Activated naive CD8-positive, alpha-beta T cell (primary cell): ENCODE data around the gene CCDC183.
"Not testable (repeated sequence)": the region's sequence is repeated elsewhere in the genome, so short reads cannot be mapped to it uniquely, and the experiment has no call there.

Experiments used
- H3K27ac Mint-ChIP-seq: one replicate; pipeline ENCODE4 v1.8.0; 2021; ENCODE audit warnings: mixed read lengths
- H3K27me3 Mint-ChIP-seq: one replicate; pipeline ENCODE4 v1.8.0; 2021; ENCODE audit warnings: mixed read lengths
- H3K36me3 Mint-ChIP-seq: one replicate; pipeline ENCODE4 v1.8.0; 2021; ENCODE audit warnings: mixed read lengths
- H3K4me1 Mint-ChIP-seq: one replicate; pipeline ENCODE4 v1.8.0; 2021; ENCODE audit warnings: low read depth, mixed read lengths
- H3K4me3 Mint-ChIP-seq: one replicate; pipeline ENCODE4 v1.8.0; 2021; ENCODE audit warnings: mild to moderate bottlenecking, mixed read lengths
- H3K9me3 Mint-ChIP-seq: one replicate; pipeline ENCODE4 v1.8.0; 2021; ENCODE audit warnings: low read depth, mixed read lengths

The CCDC183 gene

DNA sequence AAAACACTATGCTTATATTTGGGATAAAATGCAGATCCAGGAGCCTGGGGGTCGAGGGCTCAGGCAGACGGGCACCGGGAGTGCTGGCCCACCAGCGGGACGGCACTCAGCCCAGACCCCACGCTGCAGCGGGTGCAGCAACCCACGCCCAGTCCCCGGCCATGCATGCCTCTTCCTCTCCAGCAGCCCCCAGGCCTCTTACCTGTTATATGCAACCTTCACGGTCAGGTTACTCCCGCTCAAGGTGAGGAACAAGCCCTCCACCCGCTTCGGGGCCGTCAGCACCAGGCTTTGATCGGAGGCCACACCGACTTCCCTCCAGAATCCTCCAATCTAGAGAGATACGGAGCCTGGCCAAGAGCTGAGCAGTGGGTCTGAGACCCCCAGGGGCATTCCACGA lies 39.3 kb upstream of the CCDC183 start:
- peaks cover 11% of the 10 kb centered on the region for H3K9me3 Mint-ChIP-seq
- peaks cover 6% of the 10 kb centered on the region for H3K36me3 Mint-ChIP-seq
- H3K4me3 Mint-ChIP-seq, result no peak overlapping the region
- H3K27me3 Mint-ChIP-seq, result peaks cover 5% of the 10 kb centered on the region
- no peak overlapping the region for H3K27ac Mint-ChIP-seq
- H3K4me1 Mint-ChIP-seq, result no peaks in the 10 kb centered on the region

DNA sequence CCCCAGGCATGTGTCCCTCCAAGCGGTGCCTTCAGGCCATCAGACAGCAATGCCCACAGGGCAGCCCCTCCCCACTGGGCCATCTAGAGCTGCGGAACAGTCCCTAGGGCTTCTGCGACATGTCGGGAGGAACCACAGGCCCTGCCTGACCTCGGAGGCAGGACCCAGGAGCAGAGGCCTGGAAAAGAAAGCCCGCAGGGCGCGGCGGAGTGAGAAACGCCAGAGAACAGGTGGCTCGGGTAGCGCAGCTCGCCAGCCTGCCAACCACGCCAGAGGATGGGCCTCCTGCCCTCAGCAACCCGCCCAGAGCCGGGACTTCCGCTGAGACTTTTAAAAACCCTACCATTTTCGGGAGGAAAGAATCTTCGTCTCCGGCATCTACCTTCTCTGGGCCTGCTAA lies 38.8 kb upstream of the CCDC183 start:
- H3K4me1 Mint-ChIP-seq, result no peaks in the 10 kb centered on the region
- H3K27me3 Mint-ChIP-seq, result peaks cover 5% of the 10 kb centered on the region
- H3K36me3 Mint-ChIP-seq, result peaks cover 4% of the 10 kb centered on the region
- H3K9me3 Mint-ChIP-seq, result peaks cover 6% of the 10 kb centered on the region
- no peak overlapping the region for H3K27ac Mint-ChIP-seq
- H3K4me3 Mint-ChIP-seq, result no peak overlapping the region

DNA sequence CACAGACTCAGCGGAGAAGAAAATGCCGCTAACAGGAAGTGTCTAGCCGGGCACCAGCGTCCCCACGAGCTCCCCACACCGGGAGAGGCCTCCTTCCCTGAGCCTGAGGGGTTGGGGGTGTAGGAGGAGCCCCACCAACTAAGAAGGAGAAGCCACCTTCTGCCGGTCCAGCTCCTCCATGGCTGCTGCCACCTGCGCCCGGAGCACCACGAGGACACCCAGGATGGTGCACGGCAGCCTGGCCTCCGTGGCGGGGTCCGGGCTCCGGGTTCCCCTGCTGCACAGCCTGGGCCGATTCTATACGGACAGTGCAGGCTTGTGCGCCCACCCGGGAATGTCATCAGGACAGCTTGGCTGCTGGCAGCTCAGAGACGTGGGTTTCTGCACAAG lies 38.4 kb upstream of the CCDC183 start:
- Mint-ChIP-seq H3K4me1 (no peaks in the 10 kb centered on the region), H3K4me3 (no peak overlapping the region), H3K36me3 (no peaks in the 10 kb centered on the region), H3K27me3 (peaks cover 4% of the 10 kb centered on the region), H3K9me3 (peaks cover 2% of the 10 kb centered on the region), H3K27ac (no peak overlapping the region)

DNA sequence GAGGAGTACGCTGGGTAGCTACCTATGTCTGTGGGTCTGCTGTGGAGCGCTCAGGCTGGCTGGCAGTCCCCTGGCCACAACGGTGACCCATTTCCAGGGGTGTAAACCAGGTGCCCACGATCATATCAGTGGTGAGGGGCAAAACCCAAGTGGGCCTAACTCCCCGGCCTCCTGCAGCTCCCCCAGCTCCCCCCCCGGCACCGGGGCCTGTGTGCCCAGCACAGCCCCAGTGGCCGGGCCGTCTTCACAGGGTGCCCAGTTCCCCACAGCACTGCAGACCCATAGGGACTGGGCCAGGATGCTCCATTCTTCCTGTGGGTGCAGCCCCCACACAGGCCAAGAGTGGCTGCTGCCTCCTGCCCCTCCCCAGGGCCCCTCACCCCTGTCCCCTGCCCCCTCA lies 37.1 kb upstream of the CCDC183 start:
- H3K36me3 Mint-ChIP-seq, result no peaks in the 10 kb centered on the region
- H3K27me3 Mint-ChIP-seq, result peaks cover 4% of the 10 kb centered on the region
- no peaks in the 10 kb centered on the region for H3K4me1 Mint-ChIP-seq
- H3K9me3 Mint-ChIP-seq, result no peaks in the 10 kb centered on the region
- no peak overlapping the region for H3K27ac Mint-ChIP-seq
- H3K4me3 Mint-ChIP-seq, result no peak overlapping the region

DNA sequence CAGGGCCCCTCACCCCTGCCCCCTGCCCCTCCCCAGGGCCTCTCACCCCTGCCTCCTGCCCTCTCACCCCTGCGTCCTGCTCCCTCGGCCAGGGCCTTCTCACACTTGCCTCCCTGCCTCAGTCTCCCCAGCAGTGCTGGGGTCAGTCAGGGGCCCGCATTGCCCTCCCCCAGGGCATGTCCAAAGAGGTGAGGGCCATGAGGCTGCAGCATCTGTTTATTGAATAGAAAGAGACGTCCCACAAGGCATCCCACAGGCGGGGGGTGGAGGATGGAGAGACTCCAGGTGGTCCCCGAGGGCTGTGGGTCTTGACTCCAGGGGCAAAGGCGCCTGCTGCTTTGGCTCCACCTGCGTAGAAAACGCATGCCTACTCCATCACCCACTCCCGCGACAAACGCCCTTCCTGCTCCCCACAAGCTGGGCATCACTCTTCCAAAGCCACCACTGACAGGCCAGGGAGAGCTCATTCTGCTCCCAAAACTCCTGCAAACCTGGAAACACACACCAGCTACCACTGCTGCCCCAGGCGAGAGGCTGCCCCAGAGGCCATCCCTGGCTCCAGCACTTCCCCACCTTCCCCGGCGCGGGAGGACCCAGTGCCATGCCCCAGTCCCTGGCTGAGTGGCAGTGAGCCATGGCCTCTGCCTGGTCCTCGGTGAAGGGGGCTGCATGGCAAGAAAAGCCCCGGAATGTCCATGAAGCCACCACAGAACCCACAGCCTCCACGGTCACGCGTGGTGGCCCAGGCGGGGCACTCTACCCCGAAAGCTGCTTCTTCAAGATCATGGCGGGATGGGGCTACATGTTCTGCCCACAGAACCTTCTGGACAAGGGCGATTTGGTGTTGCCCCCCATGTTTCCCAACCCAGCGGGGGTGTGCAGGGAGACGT lies 36.5 kb upstream of the CCDC183 start:
- peaks cover 4% of the 10 kb centered on the region for H3K27me3 Mint-ChIP-seq
- H3K36me3 Mint-ChIP-seq, result no peaks in the 10 kb centered on the region
- no peaks in the 10 kb centered on the region for H3K4me1 Mint-ChIP-seq
- no peak overlapping the region for H3K27ac Mint-ChIP-seq
- no peaks in the 10 kb centered on the region for H3K9me3 Mint-ChIP-seq
- no peak overlapping the region for H3K4me3 Mint-ChIP-seq

DNA sequence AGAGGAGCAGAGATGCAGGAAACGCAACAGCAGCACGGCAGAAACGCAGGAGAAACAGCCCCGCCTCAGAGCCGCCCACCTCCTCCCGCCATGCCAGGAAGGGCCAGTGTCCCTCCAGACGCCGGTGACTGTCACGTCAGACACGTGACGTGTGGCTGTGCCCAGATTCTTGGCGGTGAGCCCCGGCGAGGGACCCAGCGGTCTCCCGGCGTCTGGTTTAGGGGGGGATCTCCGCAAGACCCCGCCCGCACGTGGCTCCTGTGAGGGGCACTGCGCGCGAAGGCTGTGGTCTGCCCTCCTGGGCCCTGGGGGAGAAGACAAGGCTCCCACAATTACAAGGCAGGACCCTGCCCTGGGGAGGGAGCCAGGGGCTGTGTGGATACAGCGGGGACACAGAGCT lies 35.7 kb upstream of the CCDC183 start:
- Mint-ChIP-seq H3K9me3 (no peaks in the 10 kb centered on the region), H3K27me3 (peaks cover 4% of the 10 kb centered on the region), H3K27ac (no peak overlapping the region), H3K4me1 (no peaks in the 10 kb centered on the region), H3K4me3 (no peak overlapping the region), H3K36me3 (no peaks in the 10 kb centered on the region)

DNA sequence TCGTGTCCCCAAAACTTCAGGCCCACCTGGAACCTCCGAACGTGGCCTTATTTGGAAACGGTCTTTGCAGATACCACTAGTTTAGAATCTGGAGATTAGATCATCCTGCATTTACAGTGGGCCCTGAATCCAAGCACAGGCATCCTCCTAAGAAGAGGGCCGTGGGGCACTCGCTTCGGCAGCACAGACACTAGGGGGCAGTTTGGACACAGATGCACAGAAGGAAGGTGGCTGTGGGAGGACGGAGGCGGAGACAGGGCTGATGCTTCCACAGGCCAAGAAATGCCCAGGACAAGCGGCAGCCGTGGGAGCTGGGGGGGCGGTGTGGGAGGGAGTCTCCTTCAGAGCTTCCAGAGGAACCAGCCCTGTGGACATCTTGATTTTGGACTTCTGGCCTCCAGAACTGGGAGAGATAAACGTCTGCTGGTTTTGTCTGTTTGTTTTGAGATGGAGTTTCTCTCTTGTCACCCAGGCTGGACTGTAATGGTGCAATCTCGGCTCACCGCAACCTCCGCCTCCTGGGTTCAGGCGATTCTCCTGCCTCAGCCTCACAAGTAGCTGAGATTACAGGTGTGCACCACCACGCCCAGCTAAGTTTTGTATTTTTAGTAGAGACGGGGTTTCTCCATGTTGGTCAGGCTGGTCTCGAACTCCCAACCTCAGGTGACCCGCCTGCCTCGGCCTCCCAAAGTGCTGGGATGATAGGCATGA lies 35.1 kb upstream of the CCDC183 start:
- not testable (repeated sequence) for H3K36me3 Mint-ChIP-seq, H3K4me3 Mint-ChIP-seq, H3K9me3 Mint-ChIP-seq, H3K27me3 Mint-ChIP-seq, H3K4me1 Mint-ChIP-seq, H3K27ac Mint-ChIP-seq

DNA sequence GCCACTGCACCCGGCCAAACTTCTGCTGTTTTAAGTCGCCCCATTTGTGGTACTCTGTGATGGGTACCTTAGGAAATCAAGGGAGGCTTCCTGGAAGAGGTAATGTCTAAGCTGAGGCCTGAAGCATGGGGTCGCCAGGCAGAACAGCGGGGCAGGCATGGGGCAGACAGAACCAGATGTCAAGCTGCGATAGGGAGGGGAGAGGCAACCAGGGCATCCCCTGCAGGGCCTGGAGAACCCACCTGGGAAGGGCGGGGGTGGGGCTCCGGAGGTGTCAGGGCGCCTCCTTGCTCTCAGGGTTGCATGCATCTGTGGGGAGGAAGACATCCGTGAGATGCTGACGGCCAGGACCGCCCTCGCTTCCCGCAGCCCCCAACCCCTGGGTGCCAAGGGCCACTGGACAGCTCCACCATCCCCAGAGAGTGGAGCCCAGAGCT lies 34.6 kb upstream of the CCDC183 start:
- Mint-ChIP-seq H3K27me3 (peaks cover 2% of the 10 kb centered on the region), H3K4me3 (no peak overlapping the region), H3K4me1 (no peaks in the 10 kb centered on the region), H3K36me3 (no peaks in the 10 kb centered on the region), H3K9me3 (no peaks in the 10 kb centered on the region), H3K27ac (no peak overlapping the region)

DNA sequence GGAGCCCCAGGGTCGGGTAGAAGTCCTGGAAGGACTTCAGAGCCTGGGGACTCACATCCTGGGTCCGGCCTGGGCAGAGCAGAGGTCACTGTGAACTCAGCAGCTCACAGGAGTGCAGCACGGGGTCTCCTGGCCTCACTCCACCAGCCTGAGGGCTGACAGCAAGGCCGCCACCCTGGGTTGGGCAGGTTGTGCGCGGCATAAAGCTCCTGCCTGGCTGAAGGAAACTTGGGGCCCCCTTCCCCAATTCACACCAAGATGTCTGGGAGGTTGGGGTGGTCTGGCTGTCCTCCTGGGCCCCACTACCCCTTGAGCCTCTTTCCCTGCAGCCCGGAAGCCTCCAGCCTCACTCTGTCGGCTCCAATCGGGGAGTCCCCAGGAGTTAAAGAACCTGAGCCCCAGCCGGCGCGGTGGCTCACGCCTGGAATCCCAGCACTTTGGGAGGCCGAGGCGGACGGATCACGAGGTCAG lies 33.9 kb upstream of the CCDC183 start:
- Mint-ChIP-seq H3K9me3 (no peaks in the 10 kb centered on the region), H3K4me1 (peaks cover 5% of the 10 kb centered on the region), H3K27ac (no peak overlapping the region), H3K4me3 (no peak overlapping the region), H3K36me3 (no peaks in the 10 kb centered on the region), H3K27me3 (peaks cover 2% of the 10 kb centered on the region)

DNA sequence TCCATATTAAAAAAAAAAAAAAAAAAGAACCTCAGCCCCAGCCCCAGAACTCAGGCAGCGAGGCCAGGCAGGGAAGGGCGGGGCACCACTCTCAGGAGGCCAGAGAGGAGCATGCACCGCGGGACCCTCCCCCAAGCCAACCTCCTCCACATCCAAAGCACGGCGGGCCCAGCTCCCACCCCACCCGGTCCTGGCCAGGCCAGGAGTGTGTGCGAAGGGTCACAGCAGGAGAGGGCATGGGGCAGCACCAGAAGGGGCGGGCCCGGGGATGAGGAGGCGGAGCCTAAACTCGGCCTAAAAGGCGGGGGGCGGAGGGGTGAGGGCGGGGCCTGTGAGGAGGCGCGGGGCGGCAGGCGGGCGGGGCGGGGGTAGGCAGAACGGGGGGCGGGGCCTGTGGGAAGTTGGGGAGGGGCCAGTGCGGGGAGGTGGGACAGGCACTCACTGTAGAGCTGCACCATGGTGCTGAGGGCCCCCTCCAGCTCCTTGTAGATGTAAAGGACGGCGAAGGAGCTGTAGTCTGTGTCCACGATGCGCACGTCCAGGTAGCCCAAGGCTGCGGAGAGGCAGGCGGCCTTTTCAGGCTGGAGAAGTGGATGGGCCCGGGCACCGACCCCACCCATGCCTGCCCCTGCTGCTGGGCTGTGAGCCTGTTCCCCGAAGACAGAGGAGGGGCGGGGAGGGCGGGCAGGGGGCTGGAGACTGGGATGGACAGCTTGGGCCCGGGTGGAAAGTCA lies 33.1 kb upstream of the CCDC183 start:
- Mint-ChIP-seq H3K27me3 (peaks cover 2% of the 10 kb centered on the region), H3K9me3 (no peaks in the 10 kb centered on the region), H3K4me3 (no peak overlapping the region), H3K27ac (no peak overlapping the region), H3K36me3 (no peaks in the 10 kb centered on the region), H3K4me1 (peaks cover 5% of the 10 kb centered on the region)

DNA sequence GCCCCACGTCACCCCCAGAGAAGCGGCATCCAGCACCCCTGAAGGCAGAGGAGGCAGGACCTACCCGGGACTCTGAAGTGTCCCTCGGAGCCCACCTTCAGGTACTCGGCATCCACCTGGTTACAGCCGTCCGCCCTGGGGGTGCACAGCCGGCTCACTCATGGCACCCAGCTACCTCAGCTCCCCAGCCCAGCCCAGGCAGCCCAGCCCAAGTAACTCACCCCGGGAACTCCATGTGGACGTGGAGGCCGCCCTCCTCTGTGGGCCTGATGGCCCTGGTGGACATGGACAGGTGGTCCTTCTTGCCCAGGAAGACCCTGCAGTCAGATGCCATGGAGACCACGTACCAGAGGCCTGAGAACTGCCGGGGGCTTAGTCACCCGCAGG lies 32.5 kb upstream of the CCDC183 start:
- Mint-ChIP-seq H3K27ac (no peak overlapping the region), H3K4me1 (peaks cover 5% of the 10 kb centered on the region), H3K4me3 (no peak overlapping the region), H3K36me3 (no peaks in the 10 kb centered on the region), H3K27me3 (peaks cover 2% of the 10 kb centered on the region), H3K9me3 (no peaks in the 10 kb centered on the region)

DNA sequence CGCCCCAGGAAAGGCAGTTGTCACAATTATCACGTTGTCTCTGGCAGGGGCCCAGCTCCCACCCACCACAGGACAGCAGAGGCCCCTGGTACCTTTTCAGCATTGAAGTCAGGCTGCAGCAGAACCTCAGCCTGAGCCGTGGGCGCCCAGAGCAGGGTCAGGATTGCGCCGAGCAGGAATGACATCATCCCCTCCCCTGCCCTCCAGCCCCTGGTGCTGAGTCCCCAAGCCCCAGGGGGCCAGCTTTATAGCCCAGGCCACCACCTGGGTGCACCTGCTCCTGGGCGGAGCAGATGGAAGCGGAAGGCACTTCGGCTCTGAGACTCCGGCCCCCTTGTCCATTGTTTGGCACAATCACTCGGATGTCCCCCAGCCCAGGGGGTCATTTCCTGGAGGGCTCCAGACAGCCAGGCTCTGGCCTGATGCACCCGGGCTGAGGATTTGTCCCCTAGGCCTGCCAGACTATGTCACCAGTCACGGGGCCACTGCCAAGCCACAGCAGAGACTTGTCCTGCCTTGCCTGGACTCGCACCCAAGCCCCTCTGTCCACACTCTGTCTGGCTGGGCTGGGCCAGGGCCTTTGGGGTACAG lies 31.7 kb upstream of the CCDC183 start, which contains the start of gene LCN15:
LCN15 (minus strand) TSS at position 218 of the 591 bp plus-strand sequence; CDS start at position 188, 30 bp downstream.
- no peaks in the 10 kb centered on the region for H3K9me3 Mint-ChIP-seq
- H3K27ac Mint-ChIP-seq, result no peak within 1 kb of the TSS
- H3K27me3 Mint-ChIP-seq, result peaks cover 2% of the 10 kb centered on the region
- H3K4me1 Mint-ChIP-seq, result peaks cover 5% of the 10 kb centered on the region
- H3K36me3 Mint-ChIP-seq, result no peaks in the 10 kb centered on the region
- H3K4me3 Mint-ChIP-seq, result no peak within 1 kb of the TSS

DNA sequence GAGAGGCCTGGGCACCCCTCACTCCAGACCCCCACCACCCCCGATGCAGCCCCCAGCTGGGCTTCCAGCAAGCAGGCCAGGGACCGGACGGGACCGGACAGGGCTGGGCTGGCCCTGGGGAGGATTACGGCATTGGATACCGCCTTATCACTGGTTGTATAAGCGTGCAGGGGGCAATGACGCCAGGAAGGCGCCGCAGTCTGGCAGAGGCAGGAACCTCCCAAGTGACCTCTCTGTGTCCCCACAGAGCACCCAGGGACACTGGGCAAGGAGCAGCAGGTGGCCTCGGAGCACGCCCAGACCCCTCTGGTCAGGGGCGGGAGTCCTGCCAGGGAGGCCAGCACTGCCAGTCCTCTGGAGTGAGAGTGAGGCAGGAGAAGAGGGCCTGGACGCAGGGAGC lies 31.1 kb upstream of the CCDC183 start:
- Mint-ChIP-seq H3K4me1 (peaks cover 6% of the 10 kb centered on the region), H3K4me3 (no peak overlapping the region), H3K27ac (no peak overlapping the region), H3K36me3 (no peaks in the 10 kb centered on the region), H3K9me3 (no peaks in the 10 kb centered on the region), H3K27me3 (peaks cover 2% of the 10 kb centered on the region)

DNA sequence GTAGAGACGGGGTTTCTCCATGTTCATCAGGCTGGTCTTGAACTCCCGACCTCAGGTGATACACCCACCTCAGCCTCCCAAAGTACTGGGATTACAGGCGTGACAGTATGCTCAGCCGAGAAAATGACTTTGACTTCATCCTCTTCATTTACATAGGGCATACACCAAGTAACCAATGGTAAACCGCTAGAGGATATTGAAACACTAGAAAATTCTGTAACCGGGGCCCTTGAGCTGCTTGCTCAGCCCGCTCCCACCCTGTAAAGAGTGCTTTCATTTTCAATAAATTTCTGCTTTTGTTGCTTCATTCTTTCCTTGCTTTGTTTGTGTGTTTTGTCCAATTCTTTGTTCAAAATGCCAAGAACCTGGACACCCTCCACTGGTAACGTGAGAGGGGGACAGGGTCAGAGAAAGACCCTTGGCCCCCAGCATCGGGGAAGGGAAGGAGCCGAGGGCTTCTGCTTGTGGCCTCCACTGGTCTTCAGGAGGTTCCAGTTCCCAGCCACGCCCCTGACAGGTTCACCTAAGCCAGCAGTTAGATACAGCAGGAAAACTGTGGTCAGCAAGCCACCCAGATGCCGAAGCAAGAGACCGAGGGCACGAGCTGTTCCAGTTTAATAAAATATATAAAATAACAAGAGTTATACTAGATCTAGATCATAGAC lies 30.3 kb upstream of the CCDC183 start:
- H3K27me3 Mint-ChIP-seq, H3K36me3 Mint-ChIP-seq, H3K4me3 Mint-ChIP-seq, H3K9me3 Mint-ChIP-seq, H3K27ac Mint-ChIP-seq, H3K4me1 Mint-ChIP-seq: not testable (repeated sequence)
